Thoracic aorta (tissue), 2 donors: ENCODE data around the gene TFEB. TPM values are rescaled to one million over a fixed set of nuclear protein-coding genes. Genes with fewer than 3 reads are reported as not detected.

Experiments
- ATAC-seq: fragments of 150-250 bp; one replicate; pipeline ENCODE4 v1.8.0; 2017; ENCODE audit warnings: low read depth; ENCODE audit not compliant: insufficient number of reproducible peaks, low FRiP score
- DNase-seq: peaks from one replicate; pipeline ENCODE4 v3.0.0-alpha.2; 2020; ENCODE audit warnings: low spot score
- H3K27ac ChIP-seq, 2 donors: fragments of 200-600 bp; sonication (generic); 1 replicate in 1 of 2; 2 replicates in 1 of 2; pipeline ENCODE4 v1.5.1; 2016; ENCODE audit warnings: mild to moderate bottlenecking in 2 of 2, moderate library complexity in 2 of 2
- H3K27me3 ChIP-seq: fragments of 200-600 bp; sonication (generic); replicated peaks from 2 replicates; pipeline ENCODE4 v1.6.0; 2016; ENCODE audit warnings: mild to moderate bottlenecking; ENCODE audit not compliant: insufficient read depth
- H3K36me3 ChIP-seq: fragments of 200-600 bp; sonication (generic); one replicate; pipeline ENCODE4 v1.5.1; 2016
- H3K4me1 ChIP-seq, 2 donors: fragments of 200-600 bp; sonication (generic); 1 replicate in 1 of 2; 2 replicates in 1 of 2; pipeline versions ENCODE4 v1.5.1 to v1.6.0; 2016; ENCODE audit warnings: low read depth in 2 of 2, mild to moderate bottlenecking in 1 of 2; ENCODE audit not compliant: control insufficient read depth in 1 of 2
- H3K4me3 ChIP-seq: fragments of 200-600 bp; sonication (generic); 2 replicates; pipeline ENCODE4 v1.5.1; 2016; ENCODE audit warnings: mild to moderate bottlenecking
- H3K9me3 ChIP-seq: fragments of 200-600 bp; sonication (generic); 2 replicates; pipeline ENCODE4 v1.5.1; 2016
- CTCF ChIP-seq: fragments of 200-600 bp; sonication (generic); IDR thresholded peaks from one replicate; pipeline ENCODE4 v1.5.1; 2019; ENCODE audit warnings: antibody characterized with exemption
- total RNA-seq, 2 donors: library from RNA; depleted of rRNA; stranded (reverse); fragments of >200 nt; gene quantifications; one replicate each; pipeline versions ENCODE4 v1.1.0 to v1.2.3, GENCODE V29; 2016

TFEB gene
- total RNA-seq, 2 donors from 2014 or later: 22.9 to 23.8 TPM

GRCh38 chr6:41736800-41737555, 1.6 kb upstream of the TFEB start:
- Histone ChIP-seq H3K9me3 (no peaks in the 10 kb centered on the region), H3K4me3 (no peak overlapping the region), H3K36me3 (no peaks in the 10 kb centered on the region), H3K4me1 (peaks cover 13 to 24% of the 10 kb centered on the region in 2 donors), H3K27me3 (no peaks in the 10 kb centered on the region), H3K27ac (no peak overlapping the region)
- DNase-seq (no peak), ATAC-seq (no peak)
- TF ChIP-seq CTCF: no peak

- no peaks in the 10 kb centered on the region for H3K9me3 ChIP-seq
- H3K36me3 ChIP-seq: no peaks in the 10 kb centered on the region
- TF ChIP-seq CTCF: no peak
- no peak overlapping the region for H3K27ac ChIP-seq
- H3K4me3 ChIP-seq: peak overlapping the region; percentile 97
- peaks cover 17 to 31% of the 10 kb centered on the region in 2 donors for H3K4me1 ChIP-seq
- DNase-seq (no peak), ATAC-seq (no peak)
- H3K27me3 ChIP-seq: no peaks in the 10 kb centered on the region
These were observed 852 bp upstream of the TFEB start for GRCh38 chr6:41736186-41736733.

- ATAC-seq (peak; percentile 25), DNase-seq (peak; percentile 33)
- Histone ChIP-seq H3K9me3 (no peaks in the 10 kb centered on the region), H3K27ac (peak overlapping the region; percentile 92 to 94), H3K36me3 (no peaks in the 10 kb centered on the region), H3K4me1 (peaks cover 24 to 45% of the 10 kb centered on the region in 2 donors), H3K4me3 (peak overlapping the region; percentile 97), H3K27me3 (no peaks in the 10 kb centered on the region)
- TF ChIP-seq CTCF: no peak
These were observed 562 bp downstream of the TFEB start for GRCh38 chr6:41734666-41735426.

GRCh38 chr6:41733707-41734665, 1.4 kb downstream of the TFEB start:
- no peak for DNase-seq
- H3K36me3 ChIP-seq: no peaks in the 10 kb centered on the region
- peaks cover 24 to 47% of the 10 kb centered on the region in 2 donors for H3K4me1 ChIP-seq
- no peaks in the 10 kb centered on the region for H3K27me3 ChIP-seq
- no peak for TF ChIP-seq CTCF
- no peaks in the 10 kb centered on the region for H3K9me3 ChIP-seq
- H3K27ac ChIP-seq: peak overlapping the region; percentile 92 to 94
- ATAC-seq: peak; percentile 37
- H3K4me3 ChIP-seq: peak overlapping the region; percentile 97
